Fibroblast of mammary gland (primary cell): Measurements from ENCODE around the gene NAGPA.

ENCODE experiments used
- DNase-seq: peaks from one replicate; pipeline ENCODE4 v3.0.0-alpha.2; 2010; ENCODE audit warnings: low read depth
- H3K4me3 ChIP-seq: 2 replicates; pipeline ENCODE4 v1.5.1; 2011; ENCODE audit warnings: low read depth, mild to moderate bottlenecking, low read length, moderate library complexity; ENCODE audit not compliant: control insufficient read depth
- CTCF ChIP-seq: conservative IDR thresholded peaks from 2 replicates; pipeline ENCODE4 v1.5.1; 2011; ENCODE audit warnings: low read depth, low read length, inconsistent platforms; ENCODE audit not compliant: control insufficient read depth, insufficient read depth

Gene NAGPA

GRCh38 chr16:5022521-5022920 lies 11.2 kb downstream of the NAGPA start:
- TF ChIP-seq CTCF: no peak
- no peak overlapping the region for H3K4me3 ChIP-seq
- DNase-seq: no peak

- DNase-seq: no peak
- no peak for TF ChIP-seq CTCF
- no peak overlapping the region for H3K4me3 ChIP-seq
Measured at GRCh38 chr16:5020551-5020950, 13.2 kb downstream of the NAGPA start.

- DNase-seq: no peak
- H3K4me3 ChIP-seq: no peak overlapping the region
- TF ChIP-seq CTCF: no peak
Measured at GRCh38 chr16:5019775-5020174, 14.0 kb downstream of the NAGPA start.

GRCh38 chr16:5018793-5019192 lies 14.9 kb downstream of the NAGPA start:
- no peak for DNase-seq
- H3K4me3 ChIP-seq: no peak overlapping the region
- TF ChIP-seq CTCF: no peak

- no peak overlapping the region for H3K4me3 ChIP-seq
- no peak for DNase-seq
- TF ChIP-seq CTCF: no peak
Measured at GRCh38 chr16:5017678-5017969, 16.1 kb downstream of the NAGPA start.

GRCh38 chr16:5016967-5017677 lies 16.6 kb downstream of the NAGPA start:
- DNase-seq: no peak
- H3K4me3 ChIP-seq: no peak overlapping the region
- no peak for TF ChIP-seq CTCF

GRCh38 chr16:5015887-5016286 lies 17.8 kb downstream of the NAGPA start:
- no peak for TF ChIP-seq CTCF
- no peak overlapping the region for H3K4me3 ChIP-seq
- DNase-seq: no peak
